Colonic mucosa (tissue), 4 donors: ENCODE results near the gene SPINK9. TPM values are rescaled to one million over a fixed set of nuclear protein-coding genes. Genes with fewer than 3 reads are reported as not detected.

ENCODE experiments used
- DNase-seq: peaks from one replicate; pipeline ENCODE4 v3.0.0-alpha.2; 2020
- H3K27ac ChIP-seq: fragments of 200-600 bp; one replicate; pipeline ENCODE4 v1.8.0; 2021
- H3K27me3 ChIP-seq: fragments of 200-600 bp; one replicate; pipeline ENCODE4 v1.8.0; 2021
- H3K36me3 ChIP-seq: fragments of 200-600 bp; one replicate; pipeline ENCODE4 v1.8.0; 2021
- H3K4me1 ChIP-seq: fragments of 200-600 bp; one replicate; pipeline ENCODE4 v1.8.0; 2021; ENCODE audit warnings: mild to moderate bottlenecking
- H3K4me3 ChIP-seq: fragments of 200-600 bp; one replicate; pipeline ENCODE4 v1.8.0; 2021
- H3K9ac ChIP-seq, 2 donors: one replicate each; pipeline ENCODE4 v1.7.0; 2013; ENCODE audit warnings: control low read depth in 2 of 2, low read depth in 2 of 2, low read length in 2 of 2
- H3K9me3 ChIP-seq: fragments of 200-600 bp; one replicate; pipeline ENCODE4 v1.8.0; 2021
- CTCF ChIP-seq: fragments of 200-600 bp; IDR thresholded peaks from one replicate; pipeline ENCODE4 v1.8.0; 2022; ENCODE audit warnings: antibody characterized with exemption, mild to moderate bottlenecking
- intact Hi-C: fragments of 100-400 bp; cut with DNase I; formaldehyde crosslinking; loops from one replicate; pipeline ENCODE4 v1.14.1; 2022
- total RNA-seq, 2 donors: library from RNA; stranded (reverse); fragmentation: NEBNext Ultra II Directional in 1 of 2; extraction: Animal tissue kit (Norgen Biotek cat#: 25700) in 1 of 2; gene quantifications; one replicate each; pipeline ENCODE4 v1.2.1, GENCODE V29; 2021
- donor health status: healthy.
- donor health status: DM: no; HTN: no; CAD: no.
- donor health status: DM: no; HTN: no; CAD: no.

Gene SPINK9
- total RNA-seq, 2 donors from 2014 or later = not detected

GRCh38 chr5:148385094-148385493 is 49.7 kb downstream of the SPINK9 start:
- intact Hi-C loops = no loop called here
- H3K27ac ChIP-seq = no peak overlapping the region
- H3K9ac ChIP-seq = no peak overlapping the region
- no peak overlapping the region for H3K4me3 ChIP-seq
- H3K36me3 ChIP-seq = no peaks in the 10 kb centered on the region
- H3K27me3 ChIP-seq = no peaks in the 10 kb centered on the region
- no peak for DNase-seq
- H3K9me3 ChIP-seq = no peaks in the 10 kb centered on the region
- no peak for TF ChIP-seq CTCF
- peaks cover 6% of the 10 kb centered on the region for H3K4me1 ChIP-seq

GRCh38 chr5:148386041-148386440 is 50.7 kb downstream of the SPINK9 start:
- Histone ChIP-seq H3K9me3 (no peaks in the 10 kb centered on the region), H3K4me3 (no peak overlapping the region), H3K27ac (no peak overlapping the region), H3K36me3 (no peaks in the 10 kb centered on the region), H3K27me3 (no peaks in the 10 kb centered on the region), H3K4me1 (peaks cover 8% of the 10 kb centered on the region), H3K9ac (no peak overlapping the region)
- no peak for TF ChIP-seq CTCF
- no peak for DNase-seq
- intact Hi-C loops = no loop called here

GRCh38 chr5:148387325-148387724 is 52.0 kb downstream of the SPINK9 start:
- Histone ChIP-seq H3K9me3 (no peaks in the 10 kb centered on the region), H3K4me1 (peaks cover 13% of the 10 kb centered on the region), H3K27me3 (no peaks in the 10 kb centered on the region), H3K4me3 (no peak overlapping the region), H3K27ac (no peak overlapping the region), H3K36me3 (no peaks in the 10 kb centered on the region), H3K9ac (no peak overlapping the region)
- no peak for DNase-seq
- intact Hi-C loops = no loop called here
- TF ChIP-seq CTCF = no peak

- H3K9ac ChIP-seq = no peak overlapping the region
- H3K27ac ChIP-seq = no peak overlapping the region
- TF ChIP-seq CTCF = no peak
- H3K36me3 ChIP-seq = no peaks in the 10 kb centered on the region
- H3K4me1 ChIP-seq = peaks cover 13% of the 10 kb centered on the region
- no peaks in the 10 kb centered on the region for H3K9me3 ChIP-seq
- H3K4me3 ChIP-seq = no peak overlapping the region
- no peak for DNase-seq
- no peaks in the 10 kb centered on the region for H3K27me3 ChIP-seq
- intact Hi-C loops = no loop called here
Measured at GRCh38 chr5:148388696-148389095, 53.3 kb downstream of the SPINK9 start.

Other genes with a start within 250 kb of the SPINK9 start
- not detected for gene SPINK14, start 167.0 kb upstream of the SPINK9 start, total RNA-seq
- gene SPINK6, start 132.5 kb upstream of the SPINK9 start, total RNA-seq = under 1 TPM in 1 of 2 donors, not detected in 1; 0.45 TPM
- gene MARCOL, start 97.0 kb upstream of the SPINK9 start, total RNA-seq = under 1 TPM in 1 of 2 donors, not detected in 1; 0.27 TPM
- gene SPINK13, start 66.8 kb upstream of the SPINK9 start, total RNA-seq = under 1 TPM in 1 of 2 donors, not detected in 1; 0.40 TPM
- not detected for gene SPINK7, start 23.1 kb upstream of the SPINK9 start, total RNA-seq
- 10 to 100 TPM; 38.2 to 45.1 TPM for gene FBXO38, start 48.4 kb downstream of the SPINK9 start, total RNA-seq